ENCODE results near the gene DAB2IP.

The DAB2IP gene

DNA sequence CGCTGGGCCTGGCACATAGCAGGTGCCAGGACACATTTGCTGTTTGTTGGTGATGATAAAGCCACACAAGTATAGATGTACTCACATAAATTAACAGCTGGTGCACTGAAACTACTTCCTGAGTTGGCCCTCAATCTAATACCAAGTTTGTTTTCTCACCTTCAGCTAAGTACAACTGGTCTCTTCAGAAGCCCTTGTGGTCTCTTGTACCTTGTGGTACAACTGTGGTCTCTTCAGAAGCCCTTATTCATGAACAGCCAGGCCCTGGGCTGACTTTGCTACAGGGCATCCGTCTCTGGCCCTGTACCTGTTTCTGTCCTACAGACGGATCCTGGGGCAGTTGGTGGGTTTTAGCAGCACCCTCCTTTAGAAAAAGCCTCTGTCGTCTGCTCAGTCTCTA lies 81.5 kb downstream of the DAB2IP start:
- Histone ChIP-seq H3K79me1 (ENCODE audit: low read length) (peaks cover 10% of the 10 kb centered on the region), H3K23ac (ENCODE audit: low read length) (no peak overlapping the region), H3K27me3 (ENCODE audit: insufficient read depth, low read length) (no peaks in the 10 kb centered on the region), H3K4me3 (ENCODE audit: low read depth, low read length) (no peak overlapping the region), H2AK5ac (ENCODE audit: low read length) (no peak overlapping the region), H3K9me3 (ENCODE audit: insufficient read depth, low read depth, low read length) (no peaks in the 10 kb centered on the region), H3K36me3 (ENCODE audit: control insufficient read depth in 1 of 2, insufficient read depth in 2 of 2, low read length in 2 of 2) (no peaks in the 10 kb centered on the region), H3K4me2 (ENCODE audit: low read length) (no peak overlapping the region), H3K79me2 (ENCODE audit: control insufficient read depth, insufficient read depth, low read length, poor library complexity) (no peaks in the 10 kb centered on the region), H2BK120ac (ENCODE audit: insufficient read depth, low read length, poor library complexity) (no peak overlapping the region), H3K4me1 (ENCODE audit: control insufficient read depth in 1 of 2, insufficient read depth in 2 of 2, low read length in 2 of 2) (peaks cover 27% of the 10 kb centered on the region in 2 experiments), H2AFZ (ENCODE audit: insufficient read depth, low read length, poor library complexity) (no peak overlapping the region), H3K9ac (ENCODE audit: low read length) (no peak overlapping the region), H3K27ac (ENCODE audit: low read depth, low read length) (no peak overlapping the region), H3K18ac (ENCODE audit: low read length) (no peak overlapping the region), H4K91ac (ENCODE audit: low read depth, low read length) (no peak overlapping the region), H3K4ac (ENCODE audit: low read depth, low read length) (no peak overlapping the region), H2BK12ac (ENCODE audit: low read length) (no peak overlapping the region), H3K14ac (ENCODE audit: low read length) (no peak overlapping the region), H2BK5ac (ENCODE audit: low read depth, low read length, poor library complexity) (no peak overlapping the region), H4K12ac (ENCODE audit: low read depth, low read length) (no peak overlapping the region), H4K8ac (ENCODE audit: low read depth, low read length) (no peak overlapping the region)
- DNase-seq: no peak
- WGBS (ENCODE audit: extremely low coverage, insufficient coverage, insufficient read length): no CpG with 5 or more reads among the region's 4 CpGs

DNA sequence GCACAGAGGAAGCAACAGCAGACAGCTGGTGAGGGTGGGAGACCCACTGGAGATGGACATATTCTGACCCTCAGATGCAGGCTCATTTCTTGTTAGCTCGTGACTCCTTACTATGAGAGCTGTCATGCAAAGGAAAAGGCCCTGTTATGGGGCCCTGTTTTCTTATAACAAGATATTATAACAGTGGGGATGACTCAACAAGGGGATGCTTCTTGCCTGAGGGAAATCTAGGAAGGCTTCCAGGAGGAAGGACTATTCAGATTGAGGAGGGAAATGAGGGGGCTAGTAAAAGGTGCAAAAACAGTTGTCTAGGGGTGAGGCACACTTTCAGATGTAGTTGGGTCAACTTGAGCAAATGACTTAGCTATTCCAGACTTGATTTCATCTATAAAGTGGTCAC lies 83.0 kb downstream of the DAB2IP start:
- Histone ChIP-seq H3K9me3 (ENCODE audit: insufficient read depth, low read depth, low read length) (no peaks in the 10 kb centered on the region), H3K27ac (ENCODE audit: low read depth, low read length) (no peak overlapping the region), H3K14ac (ENCODE audit: low read length) (no peak overlapping the region), H4K12ac (ENCODE audit: low read depth, low read length) (no peak overlapping the region), H2BK120ac (ENCODE audit: insufficient read depth, low read length, poor library complexity) (no peak overlapping the region), H3K18ac (ENCODE audit: low read length) (no peak overlapping the region), H2AFZ (ENCODE audit: insufficient read depth, low read length, poor library complexity) (no peak overlapping the region), H3K23ac (ENCODE audit: low read length) (no peak overlapping the region), H3K36me3 (ENCODE audit: control insufficient read depth in 1 of 2, insufficient read depth in 2 of 2, low read length in 2 of 2) (no peaks in the 10 kb centered on the region), H2BK5ac (ENCODE audit: low read depth, low read length, poor library complexity) (no peak overlapping the region), H4K91ac (ENCODE audit: low read depth, low read length) (no peak overlapping the region), H3K9ac (ENCODE audit: low read length) (no peak overlapping the region), H3K4me1 (ENCODE audit: control insufficient read depth in 1 of 2, insufficient read depth in 2 of 2, low read length in 2 of 2) (peaks cover 37 to 38% of the 10 kb centered on the region in 2 experiments), H3K4me3 (ENCODE audit: low read depth, low read length) (no peak overlapping the region), H2BK12ac (ENCODE audit: low read length) (no peak overlapping the region), H3K4ac (ENCODE audit: low read depth, low read length) (no peak overlapping the region), H3K27me3 (ENCODE audit: insufficient read depth, low read length) (no peaks in the 10 kb centered on the region), H3K79me1 (ENCODE audit: low read length) (peaks cover 12% of the 10 kb centered on the region), H4K8ac (ENCODE audit: low read depth, low read length) (no peak overlapping the region), H3K4me2 (ENCODE audit: low read length) (no peak overlapping the region), H3K79me2 (ENCODE audit: control insufficient read depth, insufficient read depth, low read length, poor library complexity) (no peaks in the 10 kb centered on the region), H2AK5ac (ENCODE audit: low read length) (no peak overlapping the region)
- DNase-seq: peak in 1 of 2 donors; percentile 26
- no CpG with 5 or more reads among the region's 1 CpG for WGBS (ENCODE audit: extremely low coverage, insufficient coverage, insufficient read length)

DNA sequence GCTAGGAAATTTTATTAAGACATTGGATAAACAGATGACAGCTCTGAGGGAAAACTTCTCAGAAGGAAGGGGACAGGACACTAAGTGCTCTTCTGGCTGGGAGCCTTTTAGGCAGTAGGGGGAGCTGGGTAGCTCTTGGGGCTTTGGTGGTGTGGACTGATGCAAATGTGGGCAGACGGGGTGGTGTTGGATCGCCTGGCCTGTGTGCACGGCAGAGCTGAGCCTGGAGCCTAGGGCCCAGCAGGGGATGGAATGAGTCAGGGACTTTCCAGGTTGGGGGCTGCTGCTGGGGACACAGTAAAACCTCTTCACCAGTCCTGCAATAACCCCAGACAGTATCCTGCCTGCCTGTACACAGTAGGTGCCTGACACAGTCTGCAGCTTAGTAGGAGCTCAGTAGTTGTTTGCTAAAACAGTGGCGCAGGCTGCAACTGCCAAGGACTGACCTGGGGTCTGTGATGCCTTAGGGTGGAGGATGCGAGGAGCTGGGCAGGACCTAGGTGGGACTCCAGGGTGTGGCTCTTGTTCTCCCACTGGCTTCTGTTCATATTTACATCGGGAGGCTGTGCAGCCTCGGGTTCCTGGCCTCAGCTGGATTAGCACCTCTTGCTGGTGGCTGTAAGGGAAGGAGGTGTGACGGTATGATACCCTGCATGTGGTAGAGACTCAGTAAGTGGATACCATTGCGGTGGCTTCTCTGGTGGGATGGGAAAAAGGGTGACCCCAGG lies 83.8 kb downstream of the DAB2IP start:
- Histone ChIP-seq H2AK5ac (ENCODE audit: low read length) (no peak overlapping the region), H3K4me1 (ENCODE audit: control insufficient read depth in 1 of 2, insufficient read depth in 2 of 2, low read length in 2 of 2) (peaks cover 37 to 38% of the 10 kb centered on the region in 2 experiments), H3K79me1 (ENCODE audit: low read length) (peaks cover 12% of the 10 kb centered on the region), H3K27me3 (ENCODE audit: insufficient read depth, low read length) (no peaks in the 10 kb centered on the region), H3K18ac (ENCODE audit: low read length) (no peak overlapping the region), H2BK120ac (ENCODE audit: insufficient read depth, low read length, poor library complexity) (no peak overlapping the region), H3K9me3 (ENCODE audit: insufficient read depth, low read depth, low read length) (no peaks in the 10 kb centered on the region), H3K36me3 (ENCODE audit: control insufficient read depth in 1 of 2, insufficient read depth in 2 of 2, low read length in 2 of 2) (no peaks in the 10 kb centered on the region), H3K14ac (ENCODE audit: low read length) (no peak overlapping the region), H3K4me3 (ENCODE audit: low read depth, low read length) (no peak overlapping the region), H3K9ac (ENCODE audit: low read length) (no peak overlapping the region), H2BK12ac (ENCODE audit: low read length) (no peak overlapping the region), H3K4me2 (ENCODE audit: low read length) (peak overlapping the region; percentile 0), H3K23ac (ENCODE audit: low read length) (no peak overlapping the region), H4K8ac (ENCODE audit: low read depth, low read length) (no peak overlapping the region), H4K12ac (ENCODE audit: low read depth, low read length) (no peak overlapping the region), H2AFZ (ENCODE audit: insufficient read depth, low read length, poor library complexity) (no peak overlapping the region), H3K79me2 (ENCODE audit: control insufficient read depth, insufficient read depth, low read length, poor library complexity) (no peaks in the 10 kb centered on the region), H3K4ac (ENCODE audit: low read depth, low read length) (no peak overlapping the region), H3K27ac (ENCODE audit: low read depth, low read length) (no peak overlapping the region), H2BK5ac (ENCODE audit: low read depth, low read length, poor library complexity) (no peak overlapping the region), H4K91ac (ENCODE audit: low read depth, low read length) (no peak overlapping the region)
- no CpG with 5 or more reads among the region's 9 CpGs for WGBS (ENCODE audit: extremely low coverage, insufficient coverage, insufficient read length)
- peak in 1 of 2 donors; percentile 44 for DNase-seq

GRCh38 chr9:121735793-121736770 lies 84.6 kb downstream of the DAB2IP start:
- Histone ChIP-seq H3K4me2 (ENCODE audit: low read length) (peak overlapping the region; percentile 79), H3K9ac (ENCODE audit: low read length) (peak overlapping the region; percentile 29), H3K4ac (ENCODE audit: low read depth, low read length) (peak overlapping the region; percentile 37), H3K27me3 (ENCODE audit: insufficient read depth, low read length) (no peaks in the 10 kb centered on the region), H2AK5ac (ENCODE audit: low read length) (peak overlapping the region; percentile 32), H3K27ac (ENCODE audit: low read depth, low read length) (peak overlapping the region; percentile 52), H3K23ac (ENCODE audit: low read length) (no peak overlapping the region), H4K91ac (ENCODE audit: low read depth, low read length) (peak overlapping the region; percentile 75), H4K8ac (ENCODE audit: low read depth, low read length) (peak overlapping the region; percentile 72), H3K4me1 (ENCODE audit: control insufficient read depth in 1 of 2, insufficient read depth in 2 of 2, low read length in 2 of 2) (peaks cover 39 to 40% of the 10 kb centered on the region in 2 experiments), H4K12ac (ENCODE audit: low read depth, low read length) (peak overlapping the region; percentile 56), H3K79me2 (ENCODE audit: control insufficient read depth, insufficient read depth, low read length, poor library complexity) (no peaks in the 10 kb centered on the region), H2BK120ac (ENCODE audit: insufficient read depth, low read length, poor library complexity) (peak overlapping the region; percentile 74), H3K18ac (ENCODE audit: low read length) (peak overlapping the region; percentile 86), H2BK5ac (ENCODE audit: low read depth, low read length, poor library complexity) (peak overlapping the region; percentile 31), H2AFZ (ENCODE audit: insufficient read depth, low read length, poor library complexity) (peak overlapping the region; percentile 21), H2BK12ac (ENCODE audit: low read length) (peak overlapping the region; percentile 6), H3K14ac (ENCODE audit: low read length) (peak overlapping the region; percentile 49), H3K9me3 (ENCODE audit: insufficient read depth, low read depth, low read length) (no peaks in the 10 kb centered on the region), H3K4me3 (ENCODE audit: low read depth, low read length) (peak overlapping the region; percentile 60), H3K79me1 (ENCODE audit: low read length) (peaks cover 12% of the 10 kb centered on the region), H3K36me3 (ENCODE audit: control insufficient read depth in 1 of 2, insufficient read depth in 2 of 2, low read length in 2 of 2) (no peaks in the 10 kb centered on the region)
- DNase-seq: peak; percentile 93
- no CpG with 5 or more reads among the region's 57 CpGs for WGBS (ENCODE audit: extremely low coverage, insufficient coverage, insufficient read length)

Data from trophoblast cell (in vitro differentiated cells and primary cell).